Endothelial cell of umbilical vein (primary cell): ENCODE measurements around the gene FAM168B. TPM values are rescaled to one million over a fixed set of nuclear protein-coding genes. Genes with fewer than 3 reads are reported as not detected.

Source experiments
- BruUV-seq: library from RNA; stranded (reverse); fragments of 400-500 nt; replicated peaks from 2 replicates; lab custom pipeline; 2021; lab: Mats Ljungman, UMichigan
- CTCF ChIA-PET: fragments of 300-600, 350-600 bp; sonication (Branson Sonifier 250); formaldehyde crosslinking; loops from one replicate; lab custom pipeline; 2021; ENCODE audit warnings: antibody characterized with exemption, inconsistent platforms; lab: Charles Lee
- POLR2A ChIA-PET: fragments of 300-600, 350-600 bp; sonication (Branson Sonifier 250); formaldehyde crosslinking; loops from one replicate; lab custom pipeline; 2021; ENCODE audit warnings: antibody characterized with exemption, inconsistent platforms; lab: Charles Lee
- DNase-seq: peaks from one replicate; pipeline ENCODE4 v3.0.0-alpha.2; 2011; ENCODE audit warnings: low read depth, low spot score
- FAIRE-seq: peaks from 2 replicates; lab custom pipeline; 2011; peaks lifted over from hg19 to GRCh38; lab: Jason Lieb, UNC
- H2AFZ ChIP-seq: 2 replicates; pipeline ENCODE4 v1.6.0; 2012; ENCODE audit warnings: low read depth, low read length, control low read depth, inconsistent platforms
- H3K27ac ChIP-seq: 2 replicates; pipeline ENCODE4 v1.5.1; 2011; ENCODE audit warnings: low read depth, mild to moderate bottlenecking, control low read depth, low read length, moderate library complexity; ENCODE audit not compliant: insufficient read depth
- H3K27me3 ChIP-seq, 2 experiments: 2 replicates each; pipeline versions ENCODE4 v1.6.0 to v1.6.1; 2011; ENCODE audit warnings: low read length in 2 of 2, mixed read lengths in 1 of 2; ENCODE audit not compliant: control insufficient read depth in 2 of 2, insufficient read depth in 2 of 2
- H3K36me3 ChIP-seq, 2 experiments: 2 replicates in 1 of 2; 3 replicates in 1 of 2; pipeline ENCODE4 v1.5.1; 2011; ENCODE audit warnings: low read length in 2 of 2, mild to moderate bottlenecking in 1 of 2, moderate library complexity in 1 of 2; ENCODE audit not compliant: control insufficient read depth in 2 of 2, insufficient read depth in 2 of 2; ENCODE audit errors: extremely low read depth in 1 of 2
- H3K4me1 ChIP-seq: 3 replicates; pipeline ENCODE4 v1.5.1; 2011; ENCODE audit warnings: mild to moderate bottlenecking, low read length; ENCODE audit not compliant: control insufficient read depth, insufficient read depth; ENCODE audit errors: extremely low read depth
- H3K4me2 ChIP-seq: 2 replicates; pipeline ENCODE4 v1.6.1; 2011; ENCODE audit warnings: low read length, control low read depth, mixed read lengths; ENCODE audit not compliant: insufficient read depth
- H3K4me3 ChIP-seq, 3 experiments: fragments of 200-600 bp in 1 of 3; sonication (generic), shearing (Covaris generic) in 1 of 3; replicated peaks in 1 of 3; 2 replicates each; pipeline ENCODE4 v1.5.1; 2011 to 2016; ENCODE audit warnings: control low read depth in 3 of 3, low read length in 3 of 3, mild to moderate bottlenecking in 2 of 3, inconsistent platforms in 1 of 3, low read depth in 1 of 3, moderate library complexity in 1 of 3; ENCODE audit not compliant: insufficient read depth in 1 of 3
- H3K79me2 ChIP-seq: 2 replicates; pipeline ENCODE4 v1.6.0; 2012; ENCODE audit warnings: low read length, inconsistent platforms; ENCODE audit not compliant: control insufficient read depth, insufficient read depth
- H3K9ac ChIP-seq: replicated peaks from 2 replicates; pipeline ENCODE3; 2011; ENCODE audit warnings: low read length, control low read depth; ENCODE audit not compliant: insufficient read depth; ENCODE audit errors: extremely low read depth
- H3K9me1 ChIP-seq: replicated peaks from 3 replicates; pipeline ENCODE4 v1.6.0; 2011; ENCODE audit warnings: mild to moderate bottlenecking, low read length; ENCODE audit not compliant: control insufficient read depth, insufficient read depth; ENCODE audit errors: extremely low read depth
- H3K9me3 ChIP-seq: replicated peaks from 2 replicates; pipeline ENCODE4 v1.5.1; 2012; ENCODE audit warnings: low read length, inconsistent platforms; ENCODE audit not compliant: control insufficient read depth, insufficient read depth
- H4K20me1 ChIP-seq: replicated peaks from 2 replicates; pipeline ENCODE3; 2011; ENCODE audit warnings: mild to moderate bottlenecking, low read length; ENCODE audit not compliant: control insufficient read depth, insufficient read depth; ENCODE audit errors: extremely low read depth
- EZH2 ChIP-seq: IDR thresholded peaks from 2 replicates; pipeline ENCODE4 v1.6.1; 2012; ENCODE audit warnings: borderline replicate concordance, low read depth, mild to moderate bottlenecking, moderate library complexity, low read length, inconsistent platforms; ENCODE audit not compliant: severe bottlenecking
- FOS ChIP-seq: IDR thresholded peaks from 2 replicates; pipeline ENCODE4 v1.6.1; 2011; ENCODE audit warnings: mild to moderate bottlenecking, low read length, moderate library complexity, borderline replicate concordance; ENCODE audit not compliant: insufficient read depth
- GATA2 ChIP-seq: IDR thresholded peaks from 2 replicates; pipeline ENCODE4 v1.7.0; 2011; ENCODE audit warnings: low read depth, mild to moderate bottlenecking, moderate library complexity, mixed read lengths, low read length; ENCODE audit not compliant: insufficient read length, insufficient read depth
- JUN ChIP-seq: IDR thresholded peaks from 2 replicates; pipeline ENCODE4 v1.6.1; 2011; ENCODE audit warnings: borderline replicate concordance, low read depth; ENCODE audit not compliant: insufficient read length, insufficient read depth
- MYC ChIP-seq: IDR thresholded peaks from one replicate; pipeline ENCODE4 v1.6.1; 2011; ENCODE audit warnings: mild to moderate bottlenecking, low read depth, low read length
- POLR2A ChIP-seq: IDR thresholded peaks from 2 replicates; pipeline ENCODE4 v1.6.1; 2012; ENCODE audit warnings: low read depth, mild to moderate bottlenecking, control low read depth, low read length
- POLR2AphosphoS5 ChIP-seq: IDR thresholded peaks from 2 replicates; pipeline ENCODE4 v1.6.1; 2012; ENCODE audit warnings: low read depth, mild to moderate bottlenecking, control low read depth, low read length, moderate library complexity; ENCODE audit not compliant: insufficient read depth
- dilution Hi-C: fragments of 300-500 bp; cut with MboI; formaldehyde crosslinking; loops from one replicate; pipeline ENCODE4 v1.15.0; 2019; ENCODE audit warnings: low sequenced_read_pairs; ENCODE audit not compliant: extremely low pct_ligation_motif_present
- intact Hi-C: fragments of 100-400 bp; cut with micrococcal nuclease; formaldehyde crosslinking; loops from one replicate; pipeline ENCODE4 v1.10.0; 2022
- polyA plus RNA-seq, 4 experiments: library from polyadenylated mRNA; depleted of rRNA in 3 of 4; stranded (reverse) in 3 of 4; unstranded in 1 of 4; fragments of >200 nt; gene quantifications; 2 replicates each; pipeline versions ENCODE4 v1.2.1 to v1.2.3, GENCODE V29; 2011 to 2012; ENCODE audit warnings: missing spikeins in 1 of 4
- total RNA-seq: library from RNA; stranded (reverse); gene quantifications from 2 replicates; pipeline ENCODE4 v1.2.3, GENCODE V29; 2021
- TF ChIP-seq, protein P1 (sequence below), 2 donors: IDR thresholded peaks; 1 replicate in 1 of 2; 2 replicates in 1 of 2; pipeline ENCODE4 v1.5.1; 2011; ENCODE audit warnings: low read length in 2 of 2, mild to moderate bottlenecking in 2 of 2, moderate library complexity in 2 of 2, control low read depth in 1 of 2, inconsistent platforms in 1 of 2, low read depth in 1 of 2; ENCODE audit not compliant: insufficient read depth in 1 of 2; ENCODE audit errors: extremely low read depth in 1 of 2
- TF ChIP-seq, protein P2 (sequence below): IDR thresholded peaks from 2 replicates; pipeline ENCODE4 v1.6.1; 2011; ENCODE audit not compliant: insufficient read depth, insufficient read length

The FAM168B gene
- total and polyA plus RNA-seq, 2 donors (not counting 3 experiments of a cell fraction or from before 2014, with no cell fraction given) = 109 to 183 TPM

DNA sequence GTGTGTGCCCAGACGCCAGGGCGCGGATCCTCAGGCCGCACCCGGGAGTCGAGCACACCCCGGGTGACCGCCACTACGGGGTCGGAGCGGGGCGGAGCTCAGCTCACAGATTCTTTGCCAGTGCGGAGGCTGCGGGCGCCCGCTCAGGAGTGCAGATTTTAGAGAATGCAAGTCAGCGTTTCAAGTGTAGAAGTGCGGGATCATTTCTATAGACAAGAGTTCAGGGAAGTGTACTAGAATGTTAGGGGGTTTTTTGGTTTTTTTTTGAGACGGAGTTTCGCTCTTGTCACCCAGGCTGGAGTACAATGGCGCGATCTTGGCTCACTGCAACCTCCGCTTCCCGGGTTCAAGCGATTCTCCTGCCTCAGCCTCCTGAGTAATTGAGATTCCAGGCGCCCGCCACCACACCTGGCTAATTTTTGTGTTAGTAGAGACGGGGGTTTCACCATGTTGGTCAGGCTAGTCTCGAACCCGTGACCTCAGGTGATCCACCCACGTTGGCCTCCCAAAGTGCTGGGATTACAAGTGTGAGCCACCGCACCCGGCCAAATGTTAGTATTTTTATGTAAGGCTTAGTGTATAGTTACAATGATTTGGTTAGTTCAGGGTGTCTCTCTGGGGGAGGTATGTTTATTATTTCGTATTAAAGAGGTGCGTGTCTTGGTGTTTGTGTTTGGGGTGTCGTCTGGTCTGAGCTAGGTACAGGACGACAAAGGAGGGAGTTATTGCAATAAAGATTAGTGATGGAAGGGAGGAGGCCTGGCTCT, 619 bp upstream of the FAM168B start:
- BruUV-seq = TSS peak; percentile 89
- intact Hi-C loops (loop anchor here (1.0 to 10.0 kb wide), 2 partner anchors 11 to 749 kb away; partner anchors contain the start of genes IMP4 and PLEKHB2), dilution Hi-C loops (no loop called here)
- Histone ChIP-seq H3K9ac (peak overlapping the region; percentile 99), H3K36me3 (no peaks in the 10 kb centered on the region), H3K9me3 (no peaks in the 10 kb centered on the region), H3K4me2 (peak overlapping the region; percentile 50), H3K79me2 (peaks cover 42% of the 10 kb centered on the region), H3K9me1 (no peaks in the 10 kb centered on the region), H3K27ac (peak overlapping the region; percentile 92), H4K20me1 (peaks cover 3% of the 10 kb centered on the region), H3K4me1 (peaks cover 10% of the 10 kb centered on the region), H3K27me3 (no peaks in the 10 kb centered on the region), H2AFZ (peak overlapping the region; percentile 72), H3K4me3 (peak overlapping the region; percentile 86 to 100 (median 92))
- DNase-seq (no peak), FAIRE-seq (no peak)
- no peak for TF ChIP-seq JUN
- TF ChIP-seq GATA2 = no peak
- no peak for TF ChIP-seq FOS
- no peak for TF ChIP-seq POLR2A
- TF ChIP-seq POLR2AphosphoS5 = no peak
- TF ChIP-seq, protein P1, sequence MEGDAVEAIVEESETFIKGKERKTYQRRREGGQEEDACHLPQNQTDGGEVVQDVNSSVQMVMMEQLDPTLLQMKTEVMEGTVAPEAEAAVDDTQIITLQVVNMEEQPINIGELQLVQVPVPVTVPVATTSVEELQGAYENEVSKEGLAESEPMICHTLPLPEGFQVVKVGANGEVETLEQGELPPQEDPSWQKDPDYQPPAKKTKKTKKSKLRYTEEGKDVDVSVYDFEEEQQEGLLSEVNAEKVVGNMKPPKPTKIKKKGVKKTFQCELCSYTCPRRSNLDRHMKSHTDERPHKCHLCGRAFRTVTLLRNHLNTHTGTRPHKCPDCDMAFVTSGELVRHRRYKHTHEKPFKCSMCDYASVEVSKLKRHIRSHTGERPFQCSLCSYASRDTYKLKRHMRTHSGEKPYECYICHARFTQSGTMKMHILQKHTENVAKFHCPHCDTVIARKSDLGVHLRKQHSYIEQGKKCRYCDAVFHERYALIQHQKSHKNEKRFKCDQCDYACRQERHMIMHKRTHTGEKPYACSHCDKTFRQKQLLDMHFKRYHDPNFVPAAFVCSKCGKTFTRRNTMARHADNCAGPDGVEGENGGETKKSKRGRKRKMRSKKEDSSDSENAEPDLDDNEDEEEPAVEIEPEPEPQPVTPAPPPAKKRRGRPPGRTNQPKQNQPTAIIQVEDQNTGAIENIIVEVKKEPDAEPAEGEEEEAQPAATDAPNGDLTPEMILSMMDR (IDR thresholded peaks at IDR 0.05; ENCODE audit: extremely low read depth in 1 of 2, insufficient read depth in 1 of 2, low read depth in 1 of 2, low read length in 2 of 2) = no peak
- TF ChIP-seq, protein P2, sequence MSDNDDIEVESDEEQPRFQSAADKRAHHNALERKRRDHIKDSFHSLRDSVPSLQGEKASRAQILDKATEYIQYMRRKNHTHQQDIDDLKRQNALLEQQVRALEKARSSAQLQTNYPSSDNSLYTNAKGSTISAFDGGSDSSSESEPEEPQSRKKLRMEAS = no peak
- no peak for TF ChIP-seq MYC
- TF ChIP-seq EZH2 = no peak
- POLR2A ChIA-PET = interaction anchor here (0.7 to 1.0 kb wide), 3 partner anchors 11 to 12 kb away, joined by 3 to 7 read pairs (median 3); partner anchors contain the start of gene PLEKHB2
- CTCF ChIA-PET = interaction anchor here (0.9 to 2.1 kb wide), 4 partner anchors 10 to 296 kb away, joined by 4 to 7 read pairs (median 5); partner anchors contain the start of gene PLEKHB2
